Calu3 (cell line): ENCODE data around the gene AKAP7. TPM values are rescaled to one million over a fixed set of nuclear protein-coding genes. Genes with fewer than 3 reads are reported as not detected.

Experiments
- BruUV-seq: library from RNA; stranded (reverse); fragments of 400-500 nt; replicated peaks from 2 replicates; lab custom pipeline; 2021; lab: Mats Ljungman, UMichigan
- CTCF ChIA-PET: fragments of 300-600 bp; sonication (Branson Sonifier 250); formaldehyde crosslinking; loops from one replicate; lab custom pipeline; 2022; ENCODE audit warnings: antibody characterized with exemption; lab: Charles Lee
- DNase-seq: peaks from one replicate; pipeline ENCODE4 v3.0.0; 2022
- H3K27ac Mint-ChIP-seq: one replicate; pipeline ENCODE4 v1.8.0; 2022; ENCODE audit warnings: mixed read lengths; ENCODE audit not compliant: unreplicated experiment
- H3K27me3 Mint-ChIP-seq: one replicate; pipeline ENCODE4 v1.8.0; 2022; ENCODE audit warnings: mixed read lengths; ENCODE audit not compliant: unreplicated experiment
- H3K36me3 Mint-ChIP-seq: one replicate; pipeline ENCODE4 v1.8.0; 2022; ENCODE audit warnings: mild to moderate bottlenecking, moderate library complexity, mixed read lengths; ENCODE audit not compliant: insufficient read depth, unreplicated experiment
- H3K4me1 Mint-ChIP-seq: one replicate; pipeline ENCODE4 v1.8.0; 2022; ENCODE audit warnings: mild to moderate bottlenecking, low read depth, mixed read lengths; ENCODE audit not compliant: unreplicated experiment
- H3K4me3 Mint-ChIP-seq: one replicate; pipeline ENCODE4 v1.8.0; 2022; ENCODE audit warnings: mild to moderate bottlenecking, low read depth, moderate library complexity, mixed read lengths; ENCODE audit not compliant: unreplicated experiment
- H3K9me3 Mint-ChIP-seq: one replicate; pipeline ENCODE4 v1.8.0; 2022; ENCODE audit warnings: low read depth, mixed read lengths; ENCODE audit not compliant: unreplicated experiment
- CTCF ChIP-seq: fragments of 200-600 bp; IDR thresholded peaks from one replicate; pipeline ENCODE4 v1.8.0; 2022; ENCODE audit warnings: antibody characterized with exemption; ENCODE audit not compliant: unreplicated experiment
- intact Hi-C: fragments of 100-400 bp; cut with micrococcal nuclease; formaldehyde crosslinking; loops from one replicate; pipeline ENCODE4 v1.10.0; 2022; ENCODE audit not compliant: unreplicated experiment
- total RNA-seq: library from RNA; stranded (reverse); gene quantifications from 2 replicates; pipeline ENCODE4 v1.2.3, GENCODE V29; 2022

AKAP7 gene
- total RNA-seq, 1 experiment from 2014 or later: 7.7 TPM

- DNase-seq: no peak
- Mint-ChIP-seq H3K36me3 (no peaks in the 10 kb centered on the region), H3K4me1 (no peaks in the 10 kb centered on the region), H3K9me3 (no peaks in the 10 kb centered on the region), H3K27me3 (no peaks in the 10 kb centered on the region), H3K27ac (no peak overlapping the region), H3K4me3 (no peak overlapping the region)
- no peak for TF ChIP-seq CTCF
- CTCF ChIA-PET: interaction anchor here (0.7 to 1.6 kb wide), 2 partner anchors 14 to 189 kb away, joined by 3 read pairs; no protein-coding TSS in a partner anchor
- no TSS peak for BruUV-seq
- intact Hi-C loops: no loop called here
Measured at GRCh38 chr6:131331151-131331550, 195.9 kb downstream of the AKAP7 start.

- Mint-ChIP-seq H3K27me3 (no peaks in the 10 kb centered on the region), H3K4me1 (no peaks in the 10 kb centered on the region), H3K36me3 (no peaks in the 10 kb centered on the region), H3K27ac (no peak overlapping the region), H3K9me3 (no peaks in the 10 kb centered on the region), H3K4me3 (no peak overlapping the region)
- TF ChIP-seq CTCF: no peak
- no peak for DNase-seq
- CTCF ChIA-PET: interaction anchor here (0.7 to 1.6 kb wide), 3 partner anchors 14 to 188 kb away, joined by 3 read pairs; no protein-coding TSS in a partner anchor
- no TSS peak for BruUV-seq
- intact Hi-C loops: no loop called here
Measured at GRCh38 chr6:131331873-131332781, 196.9 kb downstream of the AKAP7 start.

Other genes starting within 250 kb of the AKAP7 start
- 284 and 332 TPM in 2 replicates for gene EPB41L2, start 72.2 kb upstream of the AKAP7 start, total RNA-seq